Measurements from ENCODE around the gene INPP5A. TPM values are rescaled to one million over a fixed set of nuclear protein-coding genes. Genes with fewer than 3 reads are reported as not detected.

INPP5A gene
- total and polyA plus RNA-seq, 10 of the 15 experiments (the other 5 are each of a cell fraction or from before 2014, with no cell fraction given) = 0.52 to 15.0 (median 6.3) TPM

- ATAC-seq = no peak
- DNase-seq (ENCODE audit: low read depth, low spot score) = no peak
- in situ Hi-C loops (cut with MboI) = no loop called here
- Histone ChIP-seq H3K4me2 (ENCODE audit: control insufficient read depth, insufficient read depth) (no peak within 1 kb of the TSS), H4K20me1 (ENCODE audit: control insufficient read depth, insufficient read depth) (no peaks in the 10 kb centered on the region), H3K4me1 (ENCODE audit: control insufficient read depth, insufficient read depth, low read length) (no peaks in the 10 kb centered on the region), H2AFZ (ENCODE audit: control insufficient read depth, low read depth, low read length) (no peak within 1 kb of the TSS), H3K9ac (ENCODE audit: control insufficient read depth, insufficient read depth, low read length) (no peak within 1 kb of the TSS), H3K36me3 (ENCODE audit: control insufficient read depth in 2 of 2, insufficient read depth in 2 of 2, low read length in 1 of 2) (no peaks in the 10 kb centered on the region), H3K79me2 (ENCODE audit: control insufficient read depth, insufficient read depth, low read length) (no peaks in the 10 kb centered on the region), H3K27me3 (replicated peaks in 1 of 2; ENCODE audit: control insufficient read depth in 2 of 2, insufficient read depth in 2 of 2, low read length in 1 of 2) (no peaks in the 10 kb centered on the region), H3K9me3 (replicated peaks; ENCODE audit: control insufficient read depth, insufficient read depth, low read length) (no peaks in the 10 kb centered on the region; the same call in 2 of the 3 replicates), H3K27ac (ENCODE audit: control insufficient read depth, insufficient read depth) (no peak within 1 kb of the TSS), H3K4me3 (no peak within 1 kb of the TSS)
- RAD21 ChIA-PET (ENCODE audit: unreplicated experiment) = no interaction called here
- intact Hi-C loops (cut with micrococcal nuclease; ENCODE audit: unreplicated experiment) = no loop called here
- FAIRE-seq = no peak
- CTCF ChIA-PET = no interaction called here
- POLR2A ChIA-PET = no interaction called here
- SMC1A ChIA-PET (ENCODE audit: uncharacterized antibody, unreplicated experiment) = no interaction called here
- BruUV-seq (replicated peaks) = no TSS peak
- 42% methylated on average over 27 of the region's 119 CpGs for WGBS (ENCODE audit: insufficient coverage, insufficient replicate concordance, low lambda C conversion rate, missing lambda C conversion rate)
- no peak for TF ChIP-seq ZNF217 (IDR thresholded peaks at IDR 0.05)
- no peak for TF ChIP-seq ESRRA (IDR thresholded peaks at IDR 0.05; ENCODE audit: low read length)
- no peak for TF ChIP-seq WRNIP1 (IDR thresholded peaks at IDR 0.05; ENCODE audit: borderline replicate concordance, low read depth, low read length)
- TF ChIP-seq, protein P1, sequence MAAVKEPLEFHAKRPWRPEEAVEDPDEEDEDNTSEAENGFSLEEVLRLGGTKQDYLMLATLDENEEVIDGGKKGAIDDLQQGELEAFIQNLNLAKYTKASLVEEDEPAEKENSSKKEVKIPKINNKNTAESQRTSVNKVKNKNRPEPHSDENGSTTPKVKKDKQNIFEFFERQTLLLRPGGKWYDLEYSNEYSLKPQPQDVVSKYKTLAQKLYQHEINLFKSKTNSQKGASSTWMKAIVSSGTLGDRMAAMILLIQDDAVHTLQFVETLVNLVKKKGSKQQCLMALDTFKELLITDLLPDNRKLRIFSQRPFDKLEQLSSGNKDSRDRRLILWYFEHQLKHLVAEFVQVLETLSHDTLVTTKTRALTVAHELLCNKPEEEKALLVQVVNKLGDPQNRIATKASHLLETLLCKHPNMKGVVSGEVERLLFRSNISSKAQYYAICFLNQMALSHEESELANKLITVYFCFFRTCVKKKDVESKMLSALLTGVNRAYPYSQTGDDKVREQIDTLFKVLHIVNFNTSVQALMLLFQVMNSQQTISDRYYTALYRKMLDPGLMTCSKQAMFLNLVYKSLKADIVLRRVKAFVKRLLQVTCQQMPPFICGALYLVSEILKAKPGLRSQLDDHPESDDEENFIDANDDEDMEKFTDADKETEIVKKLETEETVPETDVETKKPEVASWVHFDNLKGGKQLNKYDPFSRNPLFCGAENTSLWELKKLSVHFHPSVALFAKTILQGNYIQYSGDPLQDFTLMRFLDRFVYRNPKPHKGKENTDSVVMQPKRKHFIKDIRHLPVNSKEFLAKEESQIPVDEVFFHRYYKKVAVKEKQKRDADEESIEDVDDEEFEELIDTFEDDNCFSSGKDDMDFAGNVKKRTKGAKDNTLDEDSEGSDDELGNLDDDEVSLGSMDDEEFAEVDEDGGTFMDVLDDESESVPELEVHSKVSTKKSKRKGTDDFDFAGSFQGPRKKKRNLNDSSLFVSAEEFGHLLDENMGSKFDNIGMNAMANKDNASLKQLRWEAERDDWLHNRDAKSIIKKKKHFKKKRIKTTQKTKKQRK (IDR thresholded peaks at IDR 0.05; ENCODE audit: low read depth, low read length) = no peak
- TF ChIP-seq MLLT1 (IDR thresholded peaks at IDR 0.05) = no peak
- TF ChIP-seq RBBP5 (conservative IDR thresholded peaks at IDR 0.05) = no peak
- no peak for TF ChIP-seq BRCA1 (IDR thresholded peaks at IDR 0.05; ENCODE audit: low read depth, low read length)
- TF ChIP-seq ZNF274 (IDR thresholded peaks at IDR 0.05; ENCODE audit: insufficient read depth, insufficient read length) = no peak
- TF ChIP-seq, protein P2, sequence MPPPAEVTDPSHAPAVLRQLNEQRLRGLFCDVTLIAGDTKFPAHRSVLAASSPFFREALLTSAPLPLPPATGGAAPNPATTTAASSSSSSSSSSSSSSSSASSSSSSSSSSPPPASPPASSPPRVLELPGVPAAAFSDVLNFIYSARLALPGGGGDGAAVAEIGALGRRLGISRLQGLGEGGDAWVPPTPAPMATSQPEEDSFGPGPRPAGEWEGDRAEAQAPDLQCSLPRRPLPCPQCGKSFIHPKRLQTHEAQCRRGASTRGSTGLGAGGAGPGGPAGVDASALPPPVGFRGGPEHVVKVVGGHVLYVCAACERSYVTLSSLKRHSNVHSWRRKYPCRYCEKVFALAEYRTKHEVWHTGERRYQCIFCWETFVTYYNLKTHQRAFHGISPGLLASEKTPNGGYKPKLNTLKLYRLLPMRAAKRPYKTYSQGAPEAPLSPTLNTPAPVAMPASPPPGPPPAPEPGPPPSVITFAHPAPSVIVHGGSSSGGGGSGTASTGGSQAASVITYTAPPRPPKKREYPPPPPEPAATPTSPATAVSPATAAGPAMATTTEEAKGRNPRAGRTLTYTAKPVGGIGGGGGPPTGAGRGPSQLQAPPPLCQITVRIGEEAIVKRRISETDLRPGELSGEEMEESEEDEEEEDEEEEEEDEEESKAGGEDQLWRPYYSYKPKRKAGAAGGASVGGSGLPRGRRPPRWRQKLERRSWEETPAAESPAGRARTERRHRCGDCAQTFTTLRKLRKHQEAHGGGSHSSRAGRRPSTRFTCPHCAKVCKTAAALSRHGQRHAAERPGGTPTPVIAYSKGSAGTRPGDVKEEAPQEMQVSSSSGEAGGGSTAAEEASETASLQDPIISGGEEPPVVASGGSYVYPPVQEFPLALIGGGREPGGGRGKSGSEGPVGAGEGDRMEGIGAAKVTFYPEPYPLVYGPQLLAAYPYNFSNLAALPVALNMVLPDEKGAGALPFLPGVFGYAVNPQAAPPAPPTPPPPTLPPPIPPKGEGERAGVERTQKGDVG (CRISPR knock-in tag; IDR thresholded peaks at IDR 0.05) = no peak
- TF ChIP-seq, protein P3, sequence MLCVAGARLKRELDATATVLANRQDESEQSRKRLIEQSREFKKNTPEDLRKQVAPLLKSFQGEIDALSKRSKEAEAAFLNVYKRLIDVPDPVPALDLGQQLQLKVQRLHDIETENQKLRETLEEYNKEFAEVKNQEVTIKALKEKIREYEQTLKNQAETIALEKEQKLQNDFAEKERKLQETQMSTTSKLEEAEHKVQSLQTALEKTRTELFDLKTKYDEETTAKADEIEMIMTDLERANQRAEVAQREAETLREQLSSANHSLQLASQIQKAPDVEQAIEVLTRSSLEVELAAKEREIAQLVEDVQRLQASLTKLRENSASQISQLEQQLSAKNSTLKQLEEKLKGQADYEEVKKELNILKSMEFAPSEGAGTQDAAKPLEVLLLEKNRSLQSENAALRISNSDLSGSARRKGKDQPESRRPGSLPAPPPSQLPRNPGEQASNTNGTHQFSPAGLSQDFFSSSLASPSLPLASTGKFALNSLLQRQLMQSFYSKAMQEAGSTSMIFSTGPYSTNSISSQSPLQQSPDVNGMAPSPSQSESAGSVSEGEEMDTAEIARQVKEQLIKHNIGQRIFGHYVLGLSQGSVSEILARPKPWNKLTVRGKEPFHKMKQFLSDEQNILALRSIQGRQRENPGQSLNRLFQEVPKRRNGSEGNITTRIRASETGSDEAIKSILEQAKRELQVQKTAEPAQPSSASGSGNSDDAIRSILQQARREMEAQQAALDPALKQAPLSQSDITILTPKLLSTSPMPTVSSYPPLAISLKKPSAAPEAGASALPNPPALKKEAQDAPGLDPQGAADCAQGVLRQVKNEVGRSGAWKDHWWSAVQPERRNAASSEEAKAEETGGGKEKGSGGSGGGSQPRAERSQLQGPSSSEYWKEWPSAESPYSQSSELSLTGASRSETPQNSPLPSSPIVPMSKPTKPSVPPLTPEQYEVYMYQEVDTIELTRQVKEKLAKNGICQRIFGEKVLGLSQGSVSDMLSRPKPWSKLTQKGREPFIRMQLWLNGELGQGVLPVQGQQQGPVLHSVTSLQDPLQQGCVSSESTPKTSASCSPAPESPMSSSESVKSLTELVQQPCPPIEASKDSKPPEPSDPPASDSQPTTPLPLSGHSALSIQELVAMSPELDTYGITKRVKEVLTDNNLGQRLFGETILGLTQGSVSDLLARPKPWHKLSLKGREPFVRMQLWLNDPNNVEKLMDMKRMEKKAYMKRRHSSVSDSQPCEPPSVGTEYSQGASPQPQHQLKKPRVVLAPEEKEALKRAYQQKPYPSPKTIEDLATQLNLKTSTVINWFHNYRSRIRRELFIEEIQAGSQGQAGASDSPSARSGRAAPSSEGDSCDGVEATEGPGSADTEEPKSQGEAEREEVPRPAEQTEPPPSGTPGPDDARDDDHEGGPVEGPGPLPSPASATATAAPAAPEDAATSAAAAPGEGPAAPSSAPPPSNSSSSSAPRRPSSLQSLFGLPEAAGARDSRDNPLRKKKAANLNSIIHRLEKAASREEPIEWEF (IDR thresholded peaks at IDR 0.05; ENCODE audit: insufficient replicate concordance, low read depth, low read length) = no peak
Measured at GRCh38 chr10:132785723-132786475, 248.3 kb downstream of the INPP5A start, which contains the start of gene NKX6-2. Gene NKX6-2 (minus strand): TSS chr10:132786147. CDS start chr10:132785948, 199 bp downstream.

Measured in GM12878 (cell line).